GM18526 (cell line): Measurements from ENCODE around the gene JMJD4.

Experiments used
- POLR2A ChIP-seq: IDR thresholded peaks from 3 replicates; pipeline ENCODE4 v1.6.1; 2011; ENCODE audit not compliant: insufficient read length; ENCODE audit errors: extremely low read depth

Gene JMJD4

DNA sequence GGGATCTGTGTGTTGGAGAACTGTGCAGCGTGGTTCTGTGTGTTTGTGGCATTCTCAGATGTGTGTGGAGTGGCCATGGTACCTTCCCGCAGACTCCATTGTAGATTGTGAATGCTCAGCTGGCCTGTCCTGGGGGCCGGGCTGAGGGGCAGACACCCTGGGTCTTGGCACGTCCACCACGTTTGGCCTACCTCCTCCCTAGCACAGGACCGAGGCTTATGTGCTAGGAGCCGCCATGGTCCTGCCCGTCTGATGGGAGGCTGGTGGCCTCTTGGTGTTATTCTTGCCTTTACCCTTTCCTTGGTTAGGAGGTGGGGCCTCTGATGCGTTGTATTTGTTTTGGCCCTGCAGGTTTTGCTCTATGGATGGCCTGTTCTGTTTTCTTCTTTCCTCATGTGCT lies 25.3 kb upstream of the JMJD4 start:
- no peak for TF ChIP-seq POLR2A

- no peak for TF ChIP-seq POLR2A
Measured at GRCh38 chr1:227759341-227760300, 24.5 kb upstream of the JMJD4 start.

GRCh38 chr1:227758366-227758765 lies 23.3 kb upstream of the JMJD4 start:
- TF ChIP-seq POLR2A, result no peak

DNA sequence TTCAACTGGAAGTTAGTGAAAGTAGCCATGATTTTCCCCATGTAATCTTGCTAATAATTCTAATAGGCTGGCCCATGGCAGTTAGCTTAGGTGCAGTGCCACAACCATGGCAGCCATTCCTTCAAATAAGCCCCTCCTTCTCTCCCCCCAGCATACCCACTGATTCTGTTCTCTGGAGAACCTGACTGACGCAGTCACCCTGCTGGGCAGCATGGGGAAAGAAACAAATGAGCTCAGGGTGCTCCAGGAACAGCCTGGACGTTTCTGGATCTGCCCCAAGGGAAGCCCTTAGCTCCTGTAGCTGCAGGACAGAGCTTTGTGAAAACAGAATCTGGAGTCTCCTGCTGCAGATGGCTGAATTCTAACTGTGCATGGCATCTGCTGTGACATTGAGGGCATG lies 22.7 kb upstream of the JMJD4 start:
- TF ChIP-seq POLR2A, result no peak

DNA sequence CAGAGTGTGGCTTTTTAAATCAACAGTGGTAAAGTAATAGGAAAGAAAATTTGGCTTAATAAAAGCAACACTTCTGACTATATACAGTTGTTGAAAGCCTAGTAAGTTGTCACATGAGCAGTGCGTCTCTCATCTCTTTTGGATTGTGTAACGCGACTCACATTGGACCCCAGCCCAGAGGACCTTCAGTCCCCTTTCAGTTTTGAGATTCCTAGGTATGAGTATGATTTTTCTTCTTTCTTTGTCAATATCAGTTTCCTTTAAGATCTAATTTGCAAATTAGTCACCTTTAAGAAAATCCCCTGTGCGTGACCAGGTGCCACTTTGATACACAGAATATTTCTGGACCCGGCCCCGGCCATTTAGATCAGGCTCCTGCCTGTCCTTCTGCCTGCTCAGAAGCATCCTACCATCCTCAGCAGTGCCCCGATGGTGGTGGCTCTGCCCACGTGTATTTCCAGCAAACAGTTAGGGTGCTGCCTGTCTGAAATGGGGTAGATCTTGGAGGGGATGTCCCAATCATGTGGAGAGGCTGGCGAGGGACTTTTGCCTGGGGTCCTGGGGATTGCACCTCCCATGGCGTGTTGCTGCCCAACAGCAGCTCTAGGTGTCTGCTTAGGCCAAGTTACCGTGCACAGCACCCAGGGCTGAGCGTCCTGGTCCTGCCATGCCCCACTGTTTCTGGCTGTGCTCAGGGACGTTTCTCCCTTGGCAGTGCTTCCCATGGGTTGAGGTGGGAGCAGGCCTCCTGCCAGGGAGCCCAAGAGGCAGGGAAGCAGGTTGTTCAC lies 21.3 kb upstream of the JMJD4 start:
- no peak for TF ChIP-seq POLR2A

DNA sequence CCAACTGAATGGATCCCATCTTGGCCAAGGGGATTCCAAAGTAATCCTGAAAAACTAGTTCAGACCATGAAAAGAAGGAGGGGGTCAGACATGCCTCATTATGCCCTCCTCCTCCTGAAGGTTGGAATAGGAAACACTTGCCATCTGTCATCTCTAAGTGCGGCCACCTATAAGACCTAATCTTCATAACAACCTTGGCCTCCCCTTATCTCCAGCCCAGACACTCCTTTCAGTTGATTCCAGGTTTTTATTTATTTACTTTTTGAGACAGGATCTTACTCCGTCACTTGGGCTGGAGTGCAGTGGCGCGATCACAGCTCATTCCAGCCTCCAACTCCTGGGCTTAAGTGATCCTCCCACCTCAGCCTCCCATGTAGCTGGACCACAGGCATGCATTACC lies 19.9 kb upstream of the JMJD4 start:
- TF ChIP-seq POLR2A, result no peak

DNA sequence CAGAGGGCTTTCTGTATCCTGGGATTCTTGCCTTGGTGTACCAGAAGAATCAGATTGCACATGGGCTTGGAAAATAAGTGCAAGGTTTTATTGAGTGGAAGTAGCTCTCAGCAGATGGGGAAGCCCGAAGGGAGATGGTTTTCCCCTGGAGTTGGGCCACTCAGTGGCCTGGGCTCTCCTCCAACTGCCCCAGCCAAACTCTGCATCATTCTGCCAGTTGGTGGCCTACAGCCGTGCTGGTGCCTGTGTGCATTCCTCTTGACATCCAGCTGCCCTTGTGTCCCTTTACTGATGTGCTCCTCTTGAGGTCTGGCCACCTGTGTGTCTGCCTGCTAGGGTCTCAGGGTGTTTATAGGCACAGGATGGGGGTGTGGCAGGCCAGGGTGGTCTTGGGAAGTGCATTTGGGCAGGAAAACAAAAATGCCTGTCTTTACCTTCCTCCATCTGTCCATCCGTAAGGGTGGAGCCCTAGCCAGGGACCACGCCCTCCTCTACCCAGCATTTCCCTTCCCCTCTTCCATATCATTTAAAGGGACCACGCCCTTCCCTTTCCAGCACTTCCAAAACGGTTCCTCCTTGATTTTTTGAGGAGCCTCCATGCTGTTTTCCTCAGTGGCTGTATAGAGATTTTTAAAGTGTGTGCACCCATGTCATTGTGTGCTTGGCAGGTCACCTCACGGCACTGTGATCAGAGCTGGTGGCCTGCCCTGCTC lies 19.1 kb upstream of the JMJD4 start:
- no peak for TF ChIP-seq POLR2A

DNA sequence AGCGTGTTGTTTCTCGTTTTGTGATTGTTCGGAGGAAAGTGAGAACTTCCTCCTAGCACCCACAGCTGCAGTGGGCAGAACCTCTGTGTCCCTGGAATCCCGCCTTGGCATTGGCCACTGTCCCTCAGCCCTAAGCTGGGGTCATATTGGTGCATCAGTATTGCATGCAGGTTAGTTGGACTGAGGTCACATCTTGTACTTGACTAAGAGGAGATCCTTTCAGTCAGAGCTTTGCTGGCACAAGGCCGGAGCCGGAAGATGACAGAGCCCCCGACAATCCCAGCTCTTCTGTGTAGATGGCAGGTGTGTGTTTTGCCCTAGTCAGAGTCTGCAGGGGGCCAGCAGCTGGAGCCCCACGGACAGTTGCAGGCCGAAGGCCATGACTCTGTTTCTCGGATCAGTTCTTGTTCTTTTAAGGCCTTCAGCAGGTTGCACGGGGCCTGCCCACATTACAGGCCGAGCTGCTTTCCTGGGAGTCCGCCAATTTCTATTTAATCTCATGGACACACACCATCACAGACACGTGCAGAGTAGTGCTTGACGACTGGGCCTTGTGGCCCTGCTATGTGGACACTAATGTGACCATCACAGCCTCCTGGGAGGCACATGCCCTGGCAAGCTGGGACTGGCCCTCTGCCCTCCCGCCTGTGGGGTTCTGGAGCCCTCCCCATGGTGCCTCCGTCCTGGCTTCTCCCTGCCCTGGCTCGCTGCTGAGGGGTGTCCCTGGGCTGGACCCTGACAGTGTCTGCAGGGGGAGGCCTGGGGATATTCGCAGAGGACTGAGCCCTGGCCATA lies 15.0 kb upstream of the JMJD4 start:
- no peak for TF ChIP-seq POLR2A

DNA sequence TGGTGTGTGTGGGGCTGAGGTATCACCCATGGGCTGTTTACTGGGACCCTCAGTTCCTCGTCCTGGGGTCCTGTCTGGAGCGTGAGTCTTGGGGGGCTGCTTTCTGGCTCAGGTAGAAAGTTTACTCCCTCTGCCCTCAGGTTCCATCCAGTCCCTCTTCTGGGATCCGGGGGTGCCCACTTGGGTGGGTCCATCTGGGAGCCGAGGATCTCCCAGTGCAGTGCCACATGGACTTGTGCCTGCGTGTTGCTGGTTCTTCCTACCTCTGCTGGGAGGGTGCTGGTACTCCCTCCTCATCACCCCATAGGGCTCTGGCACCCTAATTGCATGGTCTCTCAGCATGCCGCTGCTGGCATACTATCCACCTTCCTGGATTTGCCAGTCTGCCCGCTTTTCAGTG lies 14.1 kb upstream of the JMJD4 start:
- TF ChIP-seq POLR2A, result no peak

- no peak for TF ChIP-seq POLR2A
Measured at GRCh38 chr1:227748496-227749182, 13.5 kb upstream of the JMJD4 start.

DNA sequence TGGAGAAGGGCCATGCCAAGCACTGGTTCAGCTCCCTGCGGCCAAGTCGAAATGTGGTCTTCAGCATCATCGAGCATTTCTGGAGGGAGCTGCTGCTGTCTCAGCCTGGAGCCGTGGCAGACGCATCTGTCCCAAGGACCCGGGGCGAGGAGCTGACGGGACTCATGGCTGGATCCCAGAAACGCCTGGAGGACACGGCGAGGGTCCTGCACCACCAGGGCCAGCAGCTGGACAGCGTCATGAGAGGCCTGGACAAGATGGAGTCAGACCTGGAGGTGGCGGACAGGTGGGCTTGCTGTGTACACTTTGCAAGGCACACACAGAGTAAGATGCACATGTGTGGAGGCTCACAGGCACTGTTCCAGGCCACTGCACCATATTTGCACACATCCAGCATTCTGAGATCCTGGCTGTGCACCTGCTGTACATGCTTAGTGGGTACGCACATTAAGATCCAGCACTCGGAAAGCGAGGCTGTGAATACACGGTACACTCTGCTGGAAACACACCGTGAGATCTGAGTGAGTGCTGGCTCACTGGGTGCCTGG lies 12.9 kb upstream of the JMJD4 start:
- no peak for TF ChIP-seq POLR2A

DNA sequence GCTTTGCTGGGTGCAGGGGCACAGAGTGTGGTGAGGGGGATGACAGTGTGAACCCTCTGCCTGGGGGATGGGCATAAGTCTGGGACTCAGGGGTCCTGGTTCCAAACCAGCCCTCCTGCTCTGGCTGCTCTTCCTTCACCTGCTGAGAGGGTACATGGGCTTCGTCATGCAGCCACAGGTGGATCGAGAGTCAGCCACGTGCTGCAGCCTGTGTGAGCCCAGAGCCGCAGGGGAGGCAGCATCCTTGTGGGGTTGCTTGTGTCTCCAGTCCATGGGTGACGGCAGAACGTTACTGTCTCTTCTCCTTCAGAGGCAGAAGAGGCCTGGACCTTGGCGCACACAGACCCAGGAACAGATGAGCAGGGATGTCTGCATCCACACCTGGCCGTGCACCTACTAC lies 12.3 kb upstream of the JMJD4 start:
- TF ChIP-seq POLR2A, result no peak

- no peak for TF ChIP-seq POLR2A
Measured at GRCh38 chr1:227746676-227747075, 11.6 kb upstream of the JMJD4 start.
